ENCODE data around the gene RSPO4.

The RSPO4 gene

DNA sequence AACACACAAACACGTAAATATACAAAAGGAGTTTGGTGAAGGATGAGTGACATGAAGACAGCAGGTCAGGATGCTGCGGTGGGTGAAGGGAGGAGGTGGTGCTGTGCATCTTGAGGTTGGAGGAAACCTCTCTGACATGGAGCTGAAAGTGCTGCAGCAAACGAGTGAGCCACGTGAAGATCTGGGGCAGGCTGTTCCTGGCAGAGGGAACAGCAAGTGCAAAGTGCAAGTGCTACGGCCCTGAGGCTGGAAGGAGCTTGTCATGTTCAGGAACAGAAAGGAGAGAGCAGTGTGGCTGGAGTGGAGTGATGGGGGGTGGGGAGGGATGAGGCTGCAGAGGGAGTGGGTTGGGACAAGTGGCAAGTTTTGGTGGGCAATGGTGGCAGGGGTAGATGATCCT lies 61.2 kb downstream of the RSPO4 start:
- no peak for DNase-seq

DNA sequence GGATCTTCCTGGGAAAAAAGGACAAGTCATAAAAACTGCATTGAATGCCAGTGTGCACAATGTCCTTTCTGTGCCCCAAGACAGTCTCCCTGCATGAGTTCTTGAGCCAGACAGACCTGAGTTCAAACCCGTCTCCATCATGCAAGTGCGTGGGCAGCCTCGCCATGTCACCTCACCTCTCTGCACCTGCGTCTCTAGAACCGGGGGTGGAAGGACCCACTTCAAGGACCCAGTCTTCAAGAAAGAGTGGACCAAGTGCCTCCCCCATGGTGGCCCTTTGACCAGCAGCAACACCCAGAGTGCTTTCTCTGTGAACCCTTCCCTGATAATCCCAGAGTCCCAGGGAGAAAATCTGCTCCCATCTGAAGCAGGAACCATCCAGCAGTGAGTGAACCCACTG lies 62.5 kb downstream of the RSPO4 start:
- DNase-seq: no peak

DNA sequence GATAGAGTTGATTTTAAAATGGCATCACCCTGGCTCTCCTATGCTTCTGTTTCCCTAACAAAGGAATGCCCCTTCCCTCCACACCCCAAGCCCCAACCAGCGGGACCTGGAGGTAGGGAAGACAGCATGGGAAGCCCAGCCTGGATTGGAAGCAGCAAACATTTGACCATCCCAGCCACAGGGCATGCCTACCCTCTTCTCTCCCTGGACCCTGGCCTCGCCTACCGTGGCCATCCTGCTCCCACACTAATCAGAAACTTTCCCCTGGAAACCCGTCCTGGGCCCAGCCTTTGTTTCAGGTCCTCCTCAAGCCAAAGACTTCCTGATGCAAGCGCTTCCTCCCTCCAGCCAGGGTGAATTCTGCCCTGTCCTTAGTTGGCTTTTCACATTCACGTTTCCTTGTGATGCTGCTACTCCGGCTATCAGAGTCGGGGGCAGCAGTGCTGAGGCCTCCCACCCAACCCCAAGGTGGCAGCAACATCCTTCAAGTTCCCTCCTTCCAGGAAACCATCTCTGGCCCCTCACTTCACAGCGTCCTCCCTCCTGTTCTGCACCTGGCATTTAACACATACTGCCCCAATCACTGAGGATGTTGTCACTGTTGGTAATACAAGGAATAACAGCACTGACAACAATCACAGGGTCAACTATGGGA lies 67.8 kb downstream of the RSPO4 start:
- no peak for DNase-seq

DNA sequence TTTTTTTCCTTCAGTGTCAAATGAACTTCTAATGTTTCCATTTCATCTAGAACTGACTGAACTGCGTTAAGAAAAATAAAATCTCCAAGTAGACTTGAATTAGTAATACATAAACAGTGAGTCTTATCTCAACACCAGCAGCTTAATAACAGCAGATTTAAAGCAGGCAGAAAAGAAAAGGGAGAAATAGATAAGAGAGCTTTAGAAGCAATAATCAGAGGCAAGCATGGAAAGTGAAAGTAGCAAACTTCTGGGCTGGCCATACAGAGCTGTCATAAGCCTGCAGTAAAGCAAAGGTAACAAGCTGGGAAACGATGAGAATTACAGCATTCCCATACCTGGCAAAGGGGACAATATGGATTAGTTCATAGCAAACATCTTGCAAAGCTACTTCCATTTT lies 69.1 kb downstream of the RSPO4 start:
- DNase-seq: no peak

DNA sequence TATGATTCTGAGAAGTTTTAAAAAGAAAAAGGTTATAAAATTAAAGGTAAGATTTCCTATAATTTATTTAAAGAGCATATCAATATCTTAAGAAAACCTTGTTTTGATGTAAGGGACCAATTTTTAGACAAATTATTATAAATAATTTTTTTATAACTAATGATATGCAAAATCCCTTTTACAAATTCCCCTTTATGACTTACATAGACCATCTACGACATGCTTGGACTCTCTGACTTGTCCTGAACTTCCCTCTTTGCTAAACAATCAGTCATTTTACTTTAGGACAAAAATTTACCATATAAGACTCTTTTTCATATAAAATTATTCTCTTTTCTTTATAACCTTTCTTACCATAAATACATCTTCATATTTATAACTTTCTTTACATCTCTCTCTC lies 70.7 kb downstream of the RSPO4 start:
- no peak for DNase-seq

DNA sequence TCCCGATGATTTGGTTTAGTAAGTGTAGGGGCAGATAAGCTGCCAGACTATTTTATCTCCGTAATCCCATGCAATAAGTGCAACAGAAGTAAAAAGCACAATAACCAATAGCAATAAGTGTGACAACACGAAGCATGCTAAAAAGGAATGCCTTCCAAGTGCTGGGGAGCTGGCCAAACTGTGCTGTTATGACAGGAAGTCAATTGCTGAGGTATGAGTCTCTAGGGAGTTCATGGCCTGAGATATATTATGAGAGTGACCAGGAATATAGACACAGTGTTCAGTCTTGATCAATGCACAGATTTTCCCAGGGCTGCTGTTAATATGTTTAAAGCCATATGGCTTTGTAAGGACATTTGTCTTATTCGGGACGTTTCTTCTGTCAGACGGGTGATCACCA lies 75.4 kb downstream of the RSPO4 start:
- DNase-seq: no peak

DNA sequence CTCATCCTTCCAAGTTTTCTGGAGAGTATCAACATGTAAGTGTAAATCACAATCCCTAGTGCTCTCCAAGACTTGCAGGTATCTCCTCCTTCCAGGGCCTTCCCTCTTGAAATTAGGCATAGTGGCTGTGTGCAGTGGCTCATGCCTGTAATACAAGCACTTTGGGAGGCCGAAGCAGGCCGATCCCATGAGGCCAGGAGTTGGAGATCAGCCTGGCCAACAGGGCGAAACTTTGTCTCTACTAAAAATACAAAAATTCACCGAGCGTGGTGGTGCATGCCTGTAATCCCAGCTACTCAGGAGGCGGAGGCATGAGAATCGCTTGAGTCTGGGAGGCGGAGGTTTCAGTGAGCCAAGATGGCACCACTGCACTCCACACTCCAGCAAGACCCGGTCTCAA lies 76.6 kb downstream of the RSPO4 start:
- no peak for DNase-seq

DNA sequence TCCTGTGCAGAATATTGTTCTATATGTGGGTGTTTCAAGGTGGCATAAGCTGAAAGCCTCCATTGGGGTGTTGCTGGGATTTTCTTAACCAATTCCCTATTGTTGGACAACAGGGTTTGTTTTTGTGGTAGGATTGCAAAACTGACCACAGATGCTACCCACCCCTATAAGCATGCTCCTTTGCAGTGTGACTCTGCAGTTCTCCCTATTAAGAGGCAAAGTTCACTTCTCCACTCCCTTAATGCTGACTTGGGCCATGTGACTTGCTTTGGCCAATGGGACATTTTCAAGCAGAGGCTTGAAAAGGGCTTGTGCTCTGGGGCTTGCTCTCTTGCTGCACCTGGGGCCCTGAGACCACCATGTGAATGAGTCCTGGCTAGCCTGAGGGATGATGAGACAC lies 77.5 kb downstream of the RSPO4 start:
- no peak for DNase-seq

DNA sequence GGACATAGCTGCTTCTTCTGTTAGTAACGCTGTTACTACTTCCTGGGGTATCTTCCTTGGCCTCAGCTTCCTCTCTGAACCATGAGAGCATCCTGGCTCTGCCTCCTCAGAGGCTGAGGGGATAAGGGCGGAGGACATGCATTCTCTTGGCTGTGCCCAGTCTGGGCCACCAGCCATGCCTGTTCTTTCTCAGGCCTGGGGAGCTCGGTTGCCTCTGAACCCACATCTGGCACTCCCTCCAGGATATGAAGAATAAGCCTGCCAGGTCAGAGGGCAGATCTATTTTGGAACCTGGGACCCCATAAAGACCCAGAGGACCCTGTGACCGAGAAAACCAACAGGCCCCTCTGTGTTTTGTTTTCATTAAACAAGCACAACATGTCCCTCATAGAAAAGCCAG lies 79.3 kb downstream of the RSPO4 start:
- no peak for DNase-seq

DNA sequence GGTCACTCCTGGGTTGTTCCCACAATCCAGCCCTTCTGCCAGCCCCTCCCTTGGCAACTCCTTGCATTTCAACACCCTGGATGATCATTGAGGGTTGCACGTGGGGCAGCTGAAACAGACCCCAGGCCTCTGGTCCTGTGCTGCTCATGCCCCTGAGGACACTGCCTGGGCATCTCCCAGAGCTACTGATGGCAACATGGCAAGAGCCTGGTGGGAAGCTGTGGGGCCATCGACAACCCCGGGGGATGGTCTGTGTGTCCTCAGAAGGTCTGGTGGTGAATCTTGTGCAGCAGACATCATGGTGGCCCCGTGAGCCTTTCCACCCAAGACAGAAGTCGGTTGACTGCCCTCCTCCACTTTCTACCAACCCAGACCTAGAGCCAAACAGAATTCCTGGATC lies 81.0 kb downstream of the RSPO4 start:
- no peak for DNase-seq

DNA sequence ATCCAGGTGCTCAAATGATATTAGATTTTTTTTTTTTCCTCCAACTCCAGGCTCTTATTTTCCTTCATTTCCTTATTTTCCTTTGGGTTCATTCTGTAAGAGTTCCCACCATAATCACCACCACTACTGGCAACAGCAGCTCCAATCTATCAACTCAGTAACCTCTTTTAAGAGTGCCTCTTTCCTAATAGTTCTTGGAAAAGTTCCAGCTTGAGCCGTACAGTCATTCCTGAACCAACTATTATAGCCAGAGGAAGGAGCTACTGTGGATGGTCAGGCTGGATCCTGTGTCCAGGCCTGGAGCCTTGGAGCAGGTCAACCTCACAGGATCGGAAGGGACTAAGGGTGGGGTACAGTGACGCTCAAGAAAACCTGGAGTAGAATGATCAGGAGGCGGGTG lies 81.8 kb downstream of the RSPO4 start:
- DNase-seq: no peak

DNA sequence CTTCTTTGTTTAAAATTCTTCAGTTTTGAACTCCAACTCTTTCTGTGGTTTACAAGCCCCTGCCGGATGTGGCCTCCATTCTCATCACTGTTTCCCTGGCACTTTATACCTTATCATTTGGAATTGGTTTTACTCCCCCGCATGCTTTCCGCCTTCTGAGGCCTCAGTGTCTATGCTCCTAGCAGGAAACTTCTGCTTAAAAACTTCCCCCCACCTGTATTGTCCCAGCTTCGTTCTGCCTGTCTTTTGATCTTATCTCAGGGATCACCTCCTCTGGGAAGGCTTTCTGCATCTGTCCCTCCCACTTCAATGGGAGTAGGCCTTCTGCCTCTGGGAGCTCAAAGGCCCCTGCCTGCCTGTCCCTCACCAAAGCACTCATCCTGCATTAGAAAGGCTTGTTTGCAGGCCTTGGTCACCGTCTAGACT lies 82.6 kb downstream of the RSPO4 start:
- no peak for DNase-seq

DNA sequence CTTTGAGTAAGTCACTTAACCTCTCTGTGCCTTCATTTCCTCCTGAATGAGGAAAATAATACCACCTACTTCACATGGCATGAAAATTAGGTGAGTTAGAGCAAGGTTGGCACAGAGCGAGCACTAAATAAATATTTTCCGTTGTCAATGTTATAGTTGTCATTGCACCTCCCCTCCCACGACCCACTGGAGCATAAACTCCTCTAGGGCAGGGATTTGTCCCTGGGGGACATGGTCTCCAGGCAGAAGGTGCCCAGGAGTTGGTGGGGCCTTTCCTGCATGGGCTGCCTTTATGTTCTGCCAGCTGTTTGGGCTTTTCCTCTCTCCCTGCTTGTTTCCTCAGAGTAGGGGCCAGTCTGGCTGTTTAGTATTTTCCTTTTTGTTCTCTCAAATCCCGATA lies 84.7 kb downstream of the RSPO4 start:
- no peak for DNase-seq

DNA sequence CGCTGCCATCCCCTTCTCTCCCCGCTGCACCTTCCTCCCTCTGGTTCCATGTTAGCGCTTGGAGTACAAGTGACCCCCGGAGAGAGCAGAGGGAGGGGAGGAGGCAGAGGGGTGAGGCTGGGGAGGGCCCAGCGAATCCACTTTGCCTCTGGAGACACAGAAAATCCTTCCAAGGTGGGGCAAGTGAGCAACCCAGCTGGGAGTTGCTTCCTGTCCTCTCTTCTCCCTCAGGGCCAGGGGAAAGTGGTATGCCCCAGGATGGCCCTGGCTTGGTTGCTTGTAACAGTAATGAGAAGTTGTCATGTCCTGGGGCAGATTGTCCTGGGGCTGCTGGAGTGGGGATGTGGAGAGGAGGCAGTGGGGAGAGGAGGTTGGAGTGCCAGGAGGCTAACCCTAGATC lies 85.3 kb downstream of the RSPO4 start:
- no peak for DNase-seq

DNA sequence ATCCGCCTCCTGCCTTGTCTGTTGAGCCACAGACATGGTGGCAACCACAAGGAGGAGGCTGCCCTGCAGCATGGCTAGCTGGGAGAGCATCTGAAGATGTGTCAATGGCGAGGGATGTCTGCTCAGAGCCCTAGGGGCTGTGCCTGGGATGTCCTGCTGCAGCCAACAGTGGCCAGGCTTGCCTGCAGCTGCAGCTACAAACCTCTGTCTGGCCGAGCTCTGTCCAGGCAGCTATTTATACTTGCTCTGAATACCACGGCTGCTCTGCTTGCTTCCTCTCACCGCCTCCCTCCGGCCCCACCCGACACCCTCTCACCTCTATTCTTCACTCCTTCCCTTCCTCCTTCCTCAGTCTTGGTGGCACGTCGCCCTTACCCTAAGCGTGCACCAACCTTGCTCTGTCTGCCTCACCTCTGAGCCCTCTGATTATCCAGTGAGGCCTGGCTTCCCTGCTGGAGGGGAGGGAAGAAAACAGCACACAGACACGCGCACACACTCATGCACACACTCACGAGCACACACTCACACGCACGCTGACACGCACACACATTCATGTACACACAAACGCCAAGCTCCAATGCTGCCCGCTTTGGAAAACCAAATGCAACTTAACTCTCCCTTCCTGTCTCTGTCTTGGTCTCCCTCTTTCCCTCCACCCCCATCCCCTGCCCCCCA lies 85.8 kb downstream of the RSPO4 start, which contains the start of gene ANGPT4:
ANGPT4 (minus strand) TSS at position 210 of the 675 bp plus-strand sequence; CDS start at position 90, 120 bp downstream.
- DNase-seq: no peak

DNA sequence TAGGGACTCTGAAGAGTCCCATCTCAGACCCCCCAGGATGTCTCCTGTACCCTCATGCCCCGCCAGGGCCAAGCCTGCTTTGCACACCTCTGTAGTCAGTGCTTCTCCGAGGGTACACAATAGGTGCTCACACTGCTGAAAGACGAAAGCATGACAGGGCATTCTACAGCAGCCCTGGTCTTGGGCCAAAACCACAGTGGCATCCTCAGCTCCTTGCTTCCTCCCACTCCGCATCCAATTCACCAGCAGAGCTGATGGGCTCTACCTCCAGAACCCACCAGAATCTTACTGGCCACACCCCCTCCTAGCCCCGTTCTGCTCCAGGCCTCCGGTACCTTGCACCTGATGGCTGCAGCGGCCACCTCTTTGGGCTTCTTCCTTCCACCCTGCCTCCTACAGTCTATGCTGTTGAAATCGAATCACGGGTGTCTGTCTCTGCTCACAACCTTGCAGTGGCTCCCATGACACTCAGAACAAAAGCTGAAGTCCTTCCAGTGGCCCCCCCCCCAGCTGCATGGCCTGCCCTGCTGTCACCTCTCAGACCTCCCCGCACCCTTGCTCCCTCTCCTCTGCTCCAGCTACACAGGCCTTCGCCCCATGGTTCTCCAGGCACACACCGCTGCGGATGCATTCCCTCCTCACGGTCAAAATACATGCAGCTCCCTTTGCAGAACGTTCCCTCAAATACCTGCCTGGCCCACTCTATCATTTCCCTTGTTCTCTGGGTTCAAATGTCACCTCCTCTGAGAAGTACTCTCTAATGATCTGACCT lies 87.2 kb downstream of the RSPO4 start:
- DNase-seq: no peak

DNA sequence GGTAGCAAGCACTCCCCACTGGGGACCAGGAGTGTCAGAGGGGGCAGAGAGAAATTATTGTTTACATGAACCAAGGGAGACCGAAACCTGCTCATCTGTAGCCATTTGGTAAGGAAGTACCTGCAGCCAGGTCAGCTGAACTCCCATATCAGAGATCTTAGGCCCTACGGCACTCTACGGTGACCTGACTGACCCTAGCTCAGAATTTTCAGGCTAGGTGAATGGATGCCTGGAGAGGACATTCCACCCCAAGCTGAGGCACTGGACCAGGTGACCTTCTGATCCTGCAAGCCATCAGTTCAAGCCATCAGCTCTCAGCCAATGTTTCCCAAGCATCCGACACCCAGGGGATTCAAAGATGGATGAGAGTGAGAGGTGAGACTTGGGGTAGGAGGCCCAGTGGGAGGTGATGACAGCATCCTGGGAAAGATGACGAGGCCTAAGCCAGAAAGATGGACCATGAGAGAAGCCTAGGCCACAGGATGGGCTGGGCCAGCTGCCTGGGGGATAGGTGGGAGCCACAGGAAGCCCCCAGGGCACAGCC lies 88.7 kb downstream of the RSPO4 start:
- DNase-seq: no peak

DNA sequence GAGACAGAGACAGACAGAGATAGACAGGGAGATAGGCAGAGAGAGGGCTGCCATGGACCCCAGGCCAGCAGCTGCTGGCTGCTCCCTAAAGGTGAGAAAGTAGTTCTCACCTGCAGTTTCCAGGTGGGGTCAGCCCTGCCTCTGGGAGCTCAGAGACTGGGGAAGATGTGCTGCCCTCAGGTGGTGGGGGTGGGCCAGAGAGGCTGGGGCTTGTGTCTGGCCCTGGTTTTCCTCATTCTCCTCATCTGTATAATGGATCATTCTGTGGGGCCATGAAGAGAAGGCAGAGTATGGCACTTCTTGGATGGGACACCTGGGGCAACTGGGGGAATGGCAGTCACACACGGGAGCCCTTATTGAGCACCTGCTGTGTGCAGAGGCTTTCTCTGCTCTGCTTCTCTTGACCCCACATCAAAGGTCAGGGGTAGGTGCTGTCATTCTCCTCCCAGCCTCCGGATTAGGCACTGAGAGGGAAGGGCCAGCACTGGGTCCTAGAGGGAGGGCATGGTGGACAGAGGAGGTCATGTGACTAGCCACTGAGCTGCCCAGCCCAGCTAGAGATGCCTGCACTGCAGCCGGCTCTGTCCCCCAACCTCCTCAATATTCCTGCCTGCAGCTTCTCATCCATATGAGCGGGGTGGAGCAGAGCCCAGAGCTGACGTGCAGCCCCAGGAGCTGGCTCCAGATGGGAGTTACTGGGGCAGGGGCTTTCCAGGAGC lies 90.1 kb downstream of the RSPO4 start:
- peak in 1 of 4 experiments; percentile 13 for DNase-seq

DNA sequence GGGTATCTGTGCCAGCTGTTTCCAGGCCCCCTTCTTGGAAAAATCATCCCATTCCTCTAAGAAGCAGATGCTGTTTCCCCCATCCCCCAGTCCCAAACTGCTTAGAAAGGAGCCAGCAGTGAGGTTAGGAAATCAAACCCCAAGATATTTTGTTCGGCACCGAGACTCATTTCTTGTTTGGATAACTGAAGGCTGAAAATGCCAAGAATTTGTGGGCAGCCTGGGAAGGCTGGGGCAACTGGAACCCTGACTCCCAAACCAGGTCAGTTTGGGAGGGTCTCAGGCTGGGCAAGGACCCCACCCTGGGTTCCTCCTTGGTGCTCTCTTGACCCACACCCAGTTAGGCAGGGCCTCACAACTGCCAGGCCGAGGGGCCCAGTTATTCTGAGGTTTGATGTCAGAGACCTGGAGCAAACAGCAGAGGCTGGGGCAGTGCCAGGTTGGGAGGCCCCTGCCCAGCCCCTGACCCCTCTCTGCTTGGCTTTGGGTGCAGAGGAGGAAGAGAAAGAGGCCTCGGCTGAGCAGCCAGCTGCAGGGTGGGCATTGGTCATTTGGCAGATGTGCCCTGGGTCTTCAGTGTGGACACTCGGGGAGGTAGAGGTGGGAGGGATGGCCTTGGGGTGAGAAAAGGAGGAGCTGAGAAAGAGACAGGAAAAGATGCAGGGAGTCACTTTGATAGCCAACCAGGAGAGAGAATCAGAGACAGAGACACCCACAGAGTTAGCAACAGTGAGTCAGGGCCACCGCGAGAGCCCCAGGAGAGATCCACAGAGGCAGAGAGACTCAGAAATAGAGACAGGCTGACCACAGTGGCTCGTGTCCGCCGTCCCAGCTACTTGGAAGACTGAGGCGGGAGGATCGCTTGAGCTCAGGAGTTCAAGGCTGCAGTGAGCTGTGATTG lies 91.0 kb downstream of the RSPO4 start:
- no peak for DNase-seq

DNA sequence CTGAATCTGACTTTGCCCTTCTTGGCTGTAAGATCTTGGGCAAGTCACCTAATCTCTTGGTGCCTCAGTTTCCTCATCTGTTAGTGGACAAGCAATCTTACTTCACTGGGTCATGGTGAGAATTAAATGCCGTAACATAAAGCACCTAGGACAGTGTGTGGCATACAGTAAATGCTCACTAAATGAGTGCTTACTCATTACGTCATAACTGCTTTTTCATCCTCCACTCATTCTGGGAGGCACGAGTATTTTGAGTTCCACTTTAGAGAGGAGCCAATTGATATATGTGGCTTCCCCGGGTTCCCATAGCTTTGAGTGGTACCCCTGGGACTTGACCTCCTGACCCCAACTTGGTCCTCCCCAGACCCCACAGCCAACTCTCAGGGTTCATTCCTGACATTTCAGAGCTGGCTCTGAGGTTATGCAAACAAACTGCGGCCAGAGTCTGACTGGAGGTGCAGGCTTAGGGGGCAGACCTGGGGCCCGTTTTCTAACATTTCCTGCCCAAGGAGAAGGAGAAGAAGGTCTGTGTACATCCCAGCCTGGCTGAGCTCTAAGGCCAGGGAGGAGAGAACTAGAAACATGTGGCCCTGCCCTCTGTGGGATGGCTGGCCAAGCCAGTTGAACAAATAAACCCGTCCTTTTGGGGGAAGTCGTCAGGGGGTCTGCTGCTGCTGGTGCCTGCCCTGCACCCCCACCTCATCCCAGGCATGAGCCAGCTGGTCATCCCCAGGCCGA lies 91.8 kb downstream of the RSPO4 start:
- DNase-seq: no peak

DNA sequence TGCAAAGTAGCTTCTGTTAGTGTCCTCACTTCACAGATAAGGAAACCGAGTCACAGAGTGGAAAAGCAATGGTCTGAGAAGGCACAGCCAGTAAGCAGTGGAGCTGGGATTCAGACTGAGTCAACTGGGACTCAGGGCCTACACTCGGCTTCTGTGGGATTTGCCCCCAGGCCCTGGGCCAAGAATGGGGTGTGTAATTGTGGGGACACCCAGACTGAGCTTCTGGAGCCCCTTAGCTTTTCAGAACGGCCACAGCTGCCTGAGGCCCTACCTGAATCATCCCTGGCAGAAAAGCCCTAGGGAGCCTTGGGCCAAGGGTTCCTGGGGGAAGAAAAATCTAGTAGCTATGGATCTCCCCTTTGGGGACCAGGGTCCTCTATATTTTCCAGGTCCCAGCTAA lies 92.5 kb downstream of the RSPO4 start:
- no peak for DNase-seq
